HepG2 (cell line): ENCODE measurements around the gene LOXL3. TPM values are rescaled to one million over a fixed set of nuclear protein-coding genes. Genes with fewer than 3 reads are reported as not detected.

Experiments
- polyA plus RNA-seq, 8 experiments: library from polyadenylated mRNA; depleted of rRNA in 3 of 8; stranded (reverse) in 7 of 8; unstranded in 1 of 8; fragments of >200 nt; fragmentation: Illumina TruSeq in 4 of 8; extraction: Trizol in 4 of 8; gene quantifications; 2 replicates each; pipeline versions ENCODE4 v1.2.1 to v1.2.3, GENCODE V29; 2011 to 2016; ENCODE audit warnings: low read depth in 4 of 8, missing spikeins in 1 of 8, mixed read lengths in 1 of 8; ENCODE audit not compliant: insufficient read depth in 1 of 8
- total RNA-seq, 5 experiments: library from RNA; depleted of rRNA; stranded (reverse); fragments of >200 nt; fragmentation: Illumina TruSeq; extraction: Trizol; gene quantifications; 2 replicates each; pipeline ENCODE4 v1.2.3, GENCODE V29; 2016; ENCODE audit warnings: low read depth in 1 of 5

The LOXL3 gene
- total and polyA plus RNA-seq, 2 of the 13 experiments (the other 11 are each of a cell fraction or from before 2014, with no cell fraction given): 0.55 to 6.5 TPM

Other genes starting within 250 kb of the LOXL3 start
- 0.25 TPM in 1 of 2 replicates, not detected in the other for gene SLC4A5, start 210.5 kb downstream of the LOXL3 start, total RNA-seq (2016; rRNA removed; fragmentation: Illumina TruSeq; extraction: Trizol)
- 0.50 and 0.51 TPM in 2 replicates for gene SLC4A5, start 210.5 kb downstream of the LOXL3 start, polyA plus RNA-seq (2011; rRNA removed)
- 109 and 122 TPM in 2 replicates for gene DCTN1, start 173.6 kb downstream of the LOXL3 start, total RNA-seq (2016; rRNA removed; fragmentation: Illumina TruSeq; extraction: Trizol)
- 73.2 and 82.4 TPM in 2 replicates for gene DCTN1, start 173.6 kb downstream of the LOXL3 start, polyA plus RNA-seq (2011; rRNA removed)
- 0.13 and 0.15 TPM in 2 replicates for gene C2orf81, start 132.3 kb downstream of the LOXL3 start, total RNA-seq (2016; rRNA removed; fragmentation: Illumina TruSeq; extraction: Trizol)
- gene C2orf81, start 132.3 kb downstream of the LOXL3 start, polyA plus RNA-seq (2011; rRNA removed): 0.05 and 0.17 TPM in 2 replicates
- 1.3 and 2.0 TPM in 2 replicates for gene WDR54, start 132.2 kb downstream of the LOXL3 start, total RNA-seq (2016; rRNA removed; fragmentation: Illumina TruSeq; extraction: Trizol)
- gene WDR54, start 132.2 kb downstream of the LOXL3 start, polyA plus RNA-seq (2011; rRNA removed): 12.4 and 17.3 TPM in 2 replicates
- gene RTKN, start 112.0 kb downstream of the LOXL3 start, total RNA-seq (2016; rRNA removed; fragmentation: Illumina TruSeq; extraction: Trizol): 107 and 159 TPM in 2 replicates
- gene RTKN, start 112.0 kb downstream of the LOXL3 start, polyA plus RNA-seq (2011; rRNA removed): 166 and 187 TPM in 2 replicates
- gene INO80B, start 98.9 kb downstream of the LOXL3 start, total RNA-seq (2016; rRNA removed; fragmentation: Illumina TruSeq; extraction: Trizol): 10.0 and 14.5 TPM in 2 replicates
- gene INO80B, start 98.9 kb downstream of the LOXL3 start, polyA plus RNA-seq (2011; rRNA removed): 6.2 and 7.9 TPM in 2 replicates
- 26.5 and 38.8 TPM in 2 replicates for gene WBP1, start 95.5 kb downstream of the LOXL3 start, total RNA-seq (2016; rRNA removed; fragmentation: Illumina TruSeq; extraction: Trizol)
- gene WBP1, start 95.5 kb downstream of the LOXL3 start, polyA plus RNA-seq (2011; rRNA removed): 85.7 and 107 TPM in 2 replicates
- 30.1 and 95.2 TPM in 2 replicates for gene MOGS, start 88.6 kb downstream of the LOXL3 start, total RNA-seq (2016; rRNA removed; fragmentation: Illumina TruSeq; extraction: Trizol)
- 117 and 124 TPM in 2 replicates for gene MOGS, start 88.6 kb downstream of the LOXL3 start, polyA plus RNA-seq (2011; rRNA removed)
- 51.9 and 53.8 TPM in 2 replicates for gene MRPL53, start 81.3 kb downstream of the LOXL3 start, total RNA-seq (2016; rRNA removed; fragmentation: Illumina TruSeq; extraction: Trizol)
- 28.8 and 34.3 TPM in 2 replicates for gene MRPL53, start 81.3 kb downstream of the LOXL3 start, polyA plus RNA-seq (2011; rRNA removed)
- 8.8 and 30.4 TPM in 2 replicates for gene CCDC142, start 70.9 kb downstream of the LOXL3 start, total RNA-seq (2016; rRNA removed; fragmentation: Illumina TruSeq; extraction: Trizol)
- 14.7 and 17.7 TPM in 2 replicates for gene CCDC142, start 70.9 kb downstream of the LOXL3 start, polyA plus RNA-seq (2011; rRNA removed)
- 21.1 and 28.3 TPM in 2 replicates for gene TTC31, start 70.9 kb downstream of the LOXL3 start, total RNA-seq (2016; rRNA removed; fragmentation: Illumina TruSeq; extraction: Trizol)
- gene TTC31, start 70.9 kb downstream of the LOXL3 start, polyA plus RNA-seq (2011; rRNA removed): 39.5 and 43.4 TPM in 2 replicates
- gene LBX2, start 54.3 kb downstream of the LOXL3 start, total RNA-seq (2016; rRNA removed; fragmentation: Illumina TruSeq; extraction: Trizol): 4.0 and 8.1 TPM in 2 replicates
- gene LBX2, start 54.3 kb downstream of the LOXL3 start, polyA plus RNA-seq (2011; rRNA removed): 6.4 and 7.3 TPM in 2 replicates
- gene PCGF1, start 46.2 kb downstream of the LOXL3 start, total RNA-seq (2016; rRNA removed; fragmentation: Illumina TruSeq; extraction: Trizol): 14.2 and 20.4 TPM in 2 replicates
- 22.6 and 22.7 TPM in 2 replicates for gene PCGF1, start 46.2 kb downstream of the LOXL3 start, polyA plus RNA-seq (2011; rRNA removed)
- 0.20 TPM in 1 of 2 replicates, not detected in the other for gene TLX2, start 39.5 kb downstream of the LOXL3 start, total RNA-seq (2016; rRNA removed; fragmentation: Illumina TruSeq; extraction: Trizol)
- gene TLX2, start 39.5 kb downstream of the LOXL3 start, polyA plus RNA-seq (2011; rRNA removed): 0.05 and 0.09 TPM in 2 replicates
- 23.9 and 27.6 TPM in 2 replicates for gene DQX1, start 27.7 kb downstream of the LOXL3 start, total RNA-seq (2016; rRNA removed; fragmentation: Illumina TruSeq; extraction: Trizol)
- gene DQX1, start 27.7 kb downstream of the LOXL3 start, polyA plus RNA-seq (2011; rRNA removed): 72.9 and 89.8 TPM in 2 replicates
- 67.0 and 174 TPM in 2 replicates for gene AUP1, start 24.2 kb downstream of the LOXL3 start, total RNA-seq (2016; rRNA removed; fragmentation: Illumina TruSeq; extraction: Trizol)
- 267 and 291 TPM in 2 replicates for gene AUP1, start 24.2 kb downstream of the LOXL3 start, polyA plus RNA-seq (2011; rRNA removed)
- 37.0 and 47.7 TPM in 2 replicates for gene HTRA2, start 24.0 kb downstream of the LOXL3 start, total RNA-seq (2016; rRNA removed; fragmentation: Illumina TruSeq; extraction: Trizol)
- gene HTRA2, start 24.0 kb downstream of the LOXL3 start, polyA plus RNA-seq (2011; rRNA removed): 50.3 and 56.1 TPM in 2 replicates
- 0.53 and 0.66 TPM in 2 replicates for gene DOK1, start 778 bp upstream of the LOXL3 start, total RNA-seq (2016; rRNA removed; fragmentation: Illumina TruSeq; extraction: Trizol)
- gene DOK1, start 778 bp upstream of the LOXL3 start, polyA plus RNA-seq (2011; rRNA removed): 0.74 and 0.84 TPM in 2 replicates
- gene M1AP, start 94.4 kb upstream of the LOXL3 start, total RNA-seq (2016; rRNA removed; fragmentation: Illumina TruSeq; extraction: Trizol): not detected in 2 replicates
- 0.16 TPM in 1 of 2 replicates, not detected in the other for gene M1AP, start 94.4 kb upstream of the LOXL3 start, polyA plus RNA-seq (2011; rRNA removed)
- 4.0 and 7.1 TPM in 2 replicates for gene SEMA4F, start 100.3 kb upstream of the LOXL3 start, total RNA-seq (2016; rRNA removed; fragmentation: Illumina TruSeq; extraction: Trizol)
- gene SEMA4F, start 100.3 kb upstream of the LOXL3 start, polyA plus RNA-seq (2011; rRNA removed): 10.3 and 10.6 TPM in 2 replicates